COR-L47 (cell line): ENCODE data around the gene SPSB2.
"Not testable (repeated sequence)": the region's sequence is repeated elsewhere in the genome, so short reads cannot be mapped to it uniquely, and the experiment has no call there.

Experiments used
- DNase-seq: peaks from one replicate; lab custom pipeline; 2025; lab: John Stamatoyannopoulos, UW

Gene SPSB2

DNA sequence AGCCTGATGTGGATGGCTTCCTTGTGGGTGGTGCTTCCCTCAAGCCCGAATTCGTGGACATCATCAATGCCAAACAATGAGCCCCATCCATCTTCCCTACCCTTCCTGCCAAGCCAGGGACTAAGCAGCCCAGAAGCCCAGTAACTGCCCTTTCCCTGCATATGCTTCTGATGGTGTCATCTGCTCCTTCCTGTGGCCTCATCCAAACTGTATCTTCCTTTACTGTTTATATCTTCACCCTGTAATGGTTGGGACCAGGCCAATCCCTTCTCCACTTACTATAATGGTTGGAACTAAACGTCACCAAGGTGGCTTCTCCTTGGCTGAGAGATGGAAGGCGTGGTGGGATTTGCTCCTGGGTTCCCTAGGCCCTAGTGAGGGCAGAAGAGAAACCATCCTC is 2.8 kb downstream of the SPSB2 start:
- DNase-seq, result not testable (repeated sequence)

DNA sequence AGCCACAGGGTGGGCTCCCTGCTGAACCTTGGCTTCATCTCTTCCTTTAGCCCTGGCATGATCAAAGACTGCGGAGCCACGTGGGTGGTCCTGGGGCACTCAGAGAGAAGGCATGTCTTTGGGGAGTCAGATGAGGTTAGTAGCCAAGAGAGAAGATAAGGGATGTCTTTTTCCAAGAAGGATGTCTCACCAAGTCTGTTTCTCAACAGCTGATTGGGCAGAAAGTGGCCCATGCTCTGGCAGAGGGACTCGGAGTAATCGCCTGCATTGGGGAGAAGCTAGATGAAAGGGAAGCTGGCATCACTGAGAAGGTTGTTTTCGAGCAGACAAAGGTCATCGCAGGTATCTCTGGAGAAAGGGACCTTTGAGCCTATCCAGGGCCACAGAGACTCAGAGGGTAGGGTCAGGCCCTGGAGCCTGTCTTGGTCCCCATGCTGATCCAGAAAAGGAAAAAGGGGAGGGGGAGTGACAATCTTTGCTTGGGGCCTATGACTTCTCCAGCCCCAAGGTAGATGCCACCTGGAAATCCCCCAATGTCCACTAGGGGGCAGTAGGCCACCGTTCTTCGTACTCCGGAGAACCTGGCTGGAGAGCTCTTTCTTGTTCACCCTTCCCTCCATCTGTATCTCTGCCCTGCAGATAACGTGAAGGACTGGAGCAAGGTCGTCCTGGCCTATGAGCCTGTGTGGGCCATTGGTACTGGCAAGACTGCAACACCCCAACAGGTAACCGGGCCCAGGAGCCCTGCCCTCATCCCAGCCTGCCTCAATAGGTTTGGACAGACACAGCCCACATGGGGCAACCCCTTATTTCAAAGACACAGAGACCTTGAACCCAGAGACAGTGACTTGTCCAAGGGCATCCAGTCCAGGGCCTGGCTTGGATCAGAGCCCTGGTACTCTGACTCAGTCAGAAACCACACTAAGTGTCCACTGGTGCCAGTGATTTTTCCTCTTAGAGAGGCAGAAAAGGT is 3.8 kb downstream of the SPSB2 start:
- peak; percentile 57 for DNase-seq

DNA sequence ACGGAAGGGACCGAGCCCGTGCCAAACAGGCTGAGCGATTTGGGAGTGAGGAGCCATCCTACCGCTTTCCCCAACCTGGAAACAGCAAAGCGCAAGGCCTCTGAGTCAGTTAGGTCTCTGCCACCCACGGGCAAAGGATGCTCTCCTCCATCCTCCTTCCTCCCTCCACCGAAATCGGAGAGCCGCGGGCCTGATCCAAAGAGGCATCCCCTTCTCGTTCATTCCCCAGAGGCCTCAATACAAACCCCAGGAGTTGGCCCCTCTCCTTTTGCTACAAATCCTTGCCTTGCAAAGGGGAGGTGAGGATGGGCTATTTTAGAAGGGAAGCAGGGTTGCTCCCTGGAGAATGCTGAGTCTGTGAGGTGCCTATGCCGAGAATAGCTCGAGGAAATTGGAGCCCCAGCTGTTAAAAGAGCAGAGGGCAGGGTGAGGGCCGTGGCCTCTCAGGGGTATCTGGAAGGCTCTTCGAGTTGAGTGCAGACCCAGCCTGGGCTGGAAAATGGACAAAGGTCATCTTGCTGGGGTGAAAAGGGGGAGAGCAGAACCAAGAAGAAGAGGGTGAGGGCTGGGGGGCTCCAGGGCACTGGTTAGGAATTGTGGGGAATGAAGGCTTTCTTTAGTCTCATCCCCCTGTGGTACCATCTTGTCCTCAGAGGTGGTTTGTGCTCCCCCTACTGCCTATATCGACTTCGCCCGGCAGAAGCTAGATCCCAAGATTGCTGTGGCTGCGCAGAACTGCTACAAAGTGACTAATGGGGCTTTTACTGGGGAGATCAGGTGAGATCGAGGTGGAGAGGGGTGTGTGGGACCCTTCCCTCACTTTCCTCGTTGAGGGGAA is 4.7 kb downstream of the SPSB2 start:
- DNase-seq, result no peak

DNA sequence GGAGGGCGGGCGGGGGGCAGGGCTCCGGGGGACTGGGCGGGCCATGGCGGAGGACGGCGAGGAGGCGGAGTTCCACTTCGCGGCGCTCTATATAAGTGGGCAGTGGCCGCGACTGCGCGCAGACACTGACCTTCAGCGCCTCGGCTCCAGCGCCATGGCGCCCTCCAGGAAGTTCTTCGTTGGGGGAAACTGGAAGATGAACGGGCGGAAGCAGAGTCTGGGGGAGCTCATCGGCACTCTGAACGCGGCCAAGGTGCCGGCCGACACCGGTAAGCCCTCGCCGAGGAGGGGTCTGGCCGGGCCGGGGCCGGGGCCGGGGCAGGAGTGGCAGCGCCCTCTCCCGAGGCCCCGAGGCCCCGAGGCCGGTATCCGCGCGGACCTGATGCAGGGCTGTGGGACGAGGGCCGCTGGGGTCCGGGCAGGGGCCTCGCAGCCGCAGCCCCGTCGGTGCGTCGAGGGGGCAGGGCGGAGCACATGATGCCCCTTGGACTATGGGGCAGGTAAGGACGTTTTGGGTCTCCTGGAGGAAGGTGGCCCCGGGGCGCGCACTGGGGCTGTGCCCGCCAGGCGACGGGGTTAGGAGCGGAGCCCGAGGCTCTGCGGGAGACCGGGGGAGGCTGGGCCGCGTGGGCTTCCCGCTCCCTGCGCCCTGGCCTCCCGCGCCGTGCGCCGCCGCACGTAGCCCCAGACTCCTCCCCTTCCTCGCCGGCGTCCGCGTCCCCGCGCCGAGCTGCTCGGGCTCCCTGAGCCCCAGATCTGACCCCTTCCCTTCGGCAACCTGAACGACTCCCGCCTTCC is 5.5 kb downstream of the SPSB2 start, which contains the start of gene TPI1:
Gene TPI1, plus strand, starts transcription at position 119 of the 798 bp plus-strand sequence. Its CDS starts 36 bp downstream, at position 155.
- peak; percentile 42 for DNase-seq

DNA sequence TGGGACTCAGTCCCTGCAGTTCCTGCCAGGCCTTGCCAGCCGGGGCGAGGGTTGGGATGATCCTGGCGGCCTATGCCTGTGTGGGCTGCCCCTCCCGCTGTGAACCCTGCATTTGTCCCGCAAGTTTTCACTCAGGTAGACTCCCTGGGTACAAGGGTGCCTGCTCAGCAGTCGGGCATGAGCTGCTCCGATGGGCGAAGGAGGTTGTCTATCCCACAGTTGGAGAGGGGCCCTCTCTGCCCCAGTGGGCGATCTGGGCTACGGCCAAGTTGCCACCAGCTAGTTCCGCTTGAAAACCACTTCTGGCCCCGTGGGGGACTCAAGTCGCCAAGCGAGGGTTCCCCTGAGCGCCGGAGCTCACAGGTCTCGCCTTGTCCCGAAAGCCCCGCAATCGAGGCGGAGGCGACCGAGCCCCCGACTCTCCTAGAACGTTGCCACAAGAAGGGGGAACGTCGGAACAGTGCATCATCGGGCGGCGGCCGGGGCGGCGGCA is 6.1 kb downstream of the SPSB2 start:
- DNase-seq, result no peak

DNA sequence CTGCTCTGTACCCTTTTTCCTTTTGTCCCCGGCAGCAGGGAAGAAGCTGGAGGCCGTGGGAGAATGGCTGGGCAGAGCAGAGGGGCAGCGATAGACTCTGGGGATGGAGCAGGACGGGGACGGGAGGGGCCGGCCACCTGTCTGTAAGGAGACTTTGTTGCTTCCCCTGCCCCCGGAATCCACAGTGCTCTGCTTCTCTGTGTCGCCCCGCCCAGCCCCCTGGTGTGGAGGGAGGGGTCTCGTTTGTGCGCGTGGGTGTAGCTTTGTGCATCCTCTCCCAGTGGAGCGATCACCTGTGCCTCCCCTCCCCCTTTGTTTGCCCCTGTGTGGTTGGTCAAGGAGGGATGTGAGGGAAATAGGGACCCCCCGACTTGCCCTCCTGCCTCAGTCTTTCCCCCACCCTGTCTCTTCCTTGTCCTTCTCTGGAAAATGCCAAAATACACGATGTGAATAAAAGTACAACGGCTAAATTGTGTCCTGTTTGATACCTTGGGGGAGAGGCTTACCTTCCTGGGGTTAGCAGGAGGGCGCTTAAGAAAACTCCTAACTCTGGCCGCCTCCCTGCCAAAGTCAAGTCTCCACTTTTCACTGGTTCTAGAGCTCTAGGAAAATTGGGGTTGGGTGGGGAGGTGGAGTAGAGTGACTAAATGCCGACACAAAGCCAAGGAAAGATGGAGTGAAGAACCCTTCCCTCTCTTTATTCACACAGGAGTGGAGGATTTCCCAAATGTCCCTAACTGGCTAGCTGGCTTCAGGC is 6.8 kb downstream of the SPSB2 start:
- DNase-seq, result no peak

DNA sequence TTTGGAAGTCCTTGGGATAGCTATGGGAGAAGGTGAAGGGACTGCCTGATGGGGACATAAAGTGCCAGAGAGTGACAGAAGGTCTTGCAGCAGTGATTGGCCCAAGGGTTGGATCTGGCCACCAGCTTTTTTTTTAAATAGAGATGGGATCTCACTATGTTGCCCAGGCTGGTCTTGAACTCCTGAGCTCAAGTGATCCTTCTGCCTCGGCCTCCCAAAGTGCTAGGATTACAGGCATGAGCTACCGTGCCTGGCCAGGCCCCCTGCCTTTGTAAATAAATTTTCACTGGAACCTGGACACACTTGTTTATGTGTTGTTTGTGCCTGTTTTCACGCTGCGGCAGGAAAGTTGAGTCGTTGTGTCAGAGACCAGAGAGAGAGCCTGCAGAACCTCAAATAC is 7.8 kb downstream of the SPSB2 start:
- DNase-seq, result not testable (repeated sequence)

DNA sequence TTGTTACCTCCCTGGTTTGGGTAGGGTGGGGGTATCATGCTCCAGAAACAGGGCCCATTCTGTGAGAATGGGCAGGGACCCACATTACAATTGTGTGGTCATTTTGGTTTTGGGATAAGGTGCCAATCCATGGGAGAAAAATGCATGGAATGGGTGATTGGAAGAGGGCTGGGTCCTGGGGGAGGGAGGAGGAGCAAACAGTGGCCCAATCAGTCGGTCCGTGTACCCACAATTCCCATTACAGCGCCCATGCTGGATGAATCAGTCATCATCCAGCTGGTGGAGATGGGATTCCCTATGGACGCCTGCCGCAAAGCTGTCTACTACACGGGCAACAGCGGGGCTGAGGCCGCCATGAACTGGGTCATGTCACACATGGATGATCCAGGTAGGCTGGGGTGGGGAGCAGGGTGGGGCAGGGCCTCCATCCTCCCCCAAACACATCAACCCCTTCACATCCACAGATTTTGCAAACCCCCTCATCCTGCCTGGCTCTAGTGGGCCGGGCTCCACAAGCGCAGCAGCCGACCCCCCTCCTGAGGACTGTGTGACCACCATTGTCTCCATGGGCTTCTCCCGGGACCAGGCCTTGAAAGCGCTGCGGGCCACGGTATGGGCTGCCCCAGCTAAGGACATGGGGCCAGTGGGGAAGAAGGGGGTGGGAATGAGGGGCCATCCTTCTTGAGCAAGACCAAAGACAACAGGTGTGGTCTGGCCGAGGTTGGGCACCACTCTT is 9.3 kb downstream of the SPSB2 start:
- no peak for DNase-seq

DNA sequence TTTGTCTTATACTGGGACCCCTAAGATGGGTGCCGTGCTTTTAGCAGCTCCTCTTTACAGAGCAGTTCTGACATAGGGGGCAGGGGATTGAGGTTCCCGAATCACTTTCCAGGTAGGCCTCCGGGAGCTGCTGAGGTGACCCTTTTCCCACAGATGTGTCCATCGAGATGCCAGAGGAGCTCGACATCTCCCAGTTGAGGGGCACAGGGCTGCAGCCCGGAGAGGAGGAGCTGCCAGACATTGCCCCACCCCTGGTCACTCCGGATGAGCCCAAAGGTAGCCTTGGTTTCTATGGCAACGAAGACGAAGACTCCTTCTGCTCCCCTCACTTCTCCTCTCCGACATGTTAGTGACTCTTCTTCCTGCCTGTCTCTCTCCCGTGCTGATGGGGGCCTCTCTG is 10.1 kb downstream of the SPSB2 start:
- no peak for DNase-seq

DNA sequence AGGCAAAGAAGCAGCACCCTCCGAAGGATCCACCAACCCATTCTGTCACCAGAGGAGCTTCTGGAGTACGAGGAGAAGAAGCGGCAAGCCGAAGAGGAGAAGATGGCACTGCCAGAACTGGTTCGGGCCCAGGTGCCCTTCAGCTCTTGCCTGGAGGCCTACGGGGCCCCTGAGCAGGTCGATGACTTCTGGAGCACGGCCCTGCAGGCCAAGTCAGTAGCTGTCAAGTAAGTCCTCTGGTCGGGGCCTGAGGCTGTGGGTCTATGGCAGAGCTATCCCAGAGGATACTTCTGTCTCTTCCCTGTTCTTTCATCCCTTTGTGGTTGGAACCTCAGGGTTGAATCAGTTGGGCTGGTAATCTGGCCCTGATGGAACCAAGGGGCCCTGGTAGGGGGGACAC is 11.7 kb downstream of the SPSB2 start:
- DNase-seq, result no peak

DNA sequence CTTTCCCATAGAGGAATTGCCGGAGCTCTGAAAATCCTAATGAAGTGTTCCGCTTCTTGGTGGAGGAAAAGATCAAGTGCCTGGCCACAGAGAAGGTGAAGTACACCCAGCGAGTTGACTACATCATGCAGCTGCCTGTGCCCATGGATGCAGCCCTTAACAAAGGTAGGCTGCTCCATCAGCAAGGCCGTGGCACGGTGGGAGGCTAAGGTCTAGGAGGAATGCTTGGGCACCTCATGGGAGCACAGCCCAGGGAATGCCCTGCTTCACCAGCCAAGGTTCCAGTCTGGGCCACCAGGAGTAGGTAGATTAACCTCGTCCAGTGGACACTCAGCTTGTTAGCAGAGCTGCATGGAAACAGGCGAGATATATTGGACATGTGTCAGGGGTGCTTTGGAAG is 12.2 kb downstream of the SPSB2 start:
- no peak for DNase-seq

DNA sequence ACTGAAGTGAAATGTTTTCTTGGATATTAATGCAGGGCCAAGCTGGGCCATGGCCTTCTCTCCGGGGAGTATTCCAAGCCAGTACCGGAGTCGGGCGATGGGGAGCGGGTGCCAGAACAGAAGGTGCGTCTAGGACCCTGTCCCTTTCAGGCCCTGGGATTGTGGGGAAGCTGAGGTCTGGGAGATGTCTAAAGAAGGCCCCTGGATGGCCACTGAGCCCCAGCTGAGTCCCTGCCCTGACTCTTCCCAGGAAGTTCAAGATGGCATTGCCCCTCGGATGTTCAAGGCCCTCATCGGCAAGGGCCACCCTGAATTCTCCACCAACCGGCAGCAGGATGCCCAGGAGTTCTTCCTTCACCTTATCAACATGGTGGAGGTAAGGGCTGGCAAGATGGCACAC is 13.0 kb downstream of the SPSB2 start:
- no peak for DNase-seq

DNA sequence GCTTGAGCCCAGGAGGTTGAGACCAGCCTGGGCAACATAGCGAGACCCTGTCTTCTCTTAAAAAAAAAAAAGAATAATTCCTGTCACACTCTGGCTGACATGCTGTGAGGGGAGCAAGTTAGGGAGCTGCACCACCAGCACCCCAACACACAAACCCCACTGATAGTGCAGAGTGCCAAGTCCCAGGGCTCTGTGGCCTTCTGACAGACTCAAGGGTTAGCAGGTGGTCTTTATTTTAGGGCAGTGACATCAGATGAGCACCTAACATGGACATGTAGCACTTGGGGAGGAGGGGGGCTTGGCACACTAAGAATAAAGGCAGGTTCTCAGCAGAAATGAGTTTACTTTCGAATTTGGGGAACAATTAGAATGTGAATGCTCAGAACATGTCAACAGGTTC is 14.3 kb downstream of the SPSB2 start:
- DNase-seq, result no peak

DNA sequence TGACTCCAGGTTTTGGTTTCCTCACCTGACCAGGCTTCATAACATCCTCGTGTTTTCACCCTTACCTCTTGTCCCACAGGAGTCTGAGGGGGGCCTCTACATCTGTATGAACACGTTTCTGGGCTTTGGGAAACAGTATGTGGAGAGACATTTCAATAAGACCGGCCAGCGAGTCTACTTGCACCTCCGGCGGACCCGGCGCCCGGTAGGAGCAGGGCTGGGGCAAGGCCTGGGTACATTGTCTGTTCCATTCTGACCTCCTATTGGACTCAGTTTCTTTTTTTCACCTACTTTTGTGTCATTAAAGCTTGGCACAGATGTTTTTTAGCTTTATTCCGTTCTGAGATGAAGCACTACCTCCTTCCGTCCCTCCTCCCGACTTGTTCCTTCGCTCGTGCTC is 17.8 kb downstream of the SPSB2 start:
- no peak for DNase-seq

DNA sequence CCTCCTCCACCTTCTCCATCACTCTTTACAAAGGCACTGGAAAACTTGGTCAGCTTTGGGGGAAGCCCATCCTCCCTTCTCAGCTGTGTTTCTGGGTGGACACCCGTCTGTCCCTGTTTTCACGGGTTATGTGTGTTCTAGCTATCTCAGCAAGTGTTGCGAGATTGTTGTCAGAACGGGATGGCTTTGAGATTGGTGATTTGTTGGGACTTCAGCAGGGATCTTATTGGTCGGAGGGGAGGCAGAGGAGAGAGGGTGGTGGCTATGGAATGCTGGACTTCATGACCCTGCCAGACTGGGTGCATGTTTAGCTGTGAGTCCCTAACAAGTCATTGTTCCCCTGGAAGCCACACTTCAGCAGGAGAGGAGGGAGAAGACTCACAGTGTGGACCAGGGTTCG is 19.1 kb downstream of the SPSB2 start:
- no peak for DNase-seq

DNA sequence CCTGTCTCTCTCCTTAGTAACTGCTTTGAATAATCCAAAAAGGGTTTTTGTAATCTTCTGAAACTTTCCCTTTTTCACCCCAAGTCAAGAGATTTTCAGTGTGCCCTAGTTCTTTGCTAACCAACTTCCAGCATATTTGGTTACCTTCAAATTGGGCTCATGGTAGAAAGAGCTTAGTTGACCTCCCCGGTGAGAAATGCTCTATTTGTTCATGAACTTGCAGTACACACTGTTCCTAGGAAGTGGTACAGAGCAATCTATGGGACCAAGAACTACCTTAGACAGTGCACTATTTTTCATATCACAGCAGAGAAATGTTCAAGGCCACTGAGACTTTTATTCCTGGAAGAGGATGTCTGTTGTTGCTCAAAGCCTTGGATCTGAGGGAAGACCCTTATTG is 19.5 kb downstream of the SPSB2 start:
- no peak for DNase-seq

DNA sequence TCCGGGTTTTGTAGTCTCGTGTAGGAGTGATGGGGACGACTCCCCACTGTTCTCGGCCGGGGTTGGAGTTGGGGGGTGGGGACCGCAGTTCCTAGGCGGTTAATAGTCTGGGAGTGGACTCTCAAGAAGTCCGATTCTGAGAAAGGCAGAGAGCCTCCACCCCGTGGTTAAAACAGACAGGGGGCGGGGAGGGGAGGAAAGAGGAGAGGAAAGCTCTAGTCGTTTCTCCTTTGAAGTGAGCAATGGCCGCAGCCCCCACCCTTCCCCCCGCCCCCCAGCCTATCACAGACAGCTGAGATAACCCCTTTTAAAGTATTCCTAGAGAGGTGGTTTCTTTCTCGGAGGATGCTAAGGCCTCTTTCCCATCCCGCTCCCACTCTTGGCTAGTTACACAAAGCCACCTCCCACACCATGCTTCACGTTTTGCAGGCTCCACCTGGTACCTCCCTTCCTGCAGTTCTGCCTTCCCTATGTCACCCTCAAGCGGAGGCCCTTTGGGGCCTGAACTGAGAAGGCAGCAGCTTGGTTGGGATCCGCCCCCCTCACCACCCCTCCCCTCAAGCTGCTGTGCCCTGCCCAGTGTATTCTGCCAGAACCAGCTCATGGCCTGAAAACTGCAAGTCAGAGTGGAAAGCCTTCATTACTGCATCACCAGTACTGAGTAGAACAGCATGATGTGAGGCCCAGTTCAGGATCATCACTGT is 20.3 kb downstream of the SPSB2 start:
- no peak for DNase-seq

DNA sequence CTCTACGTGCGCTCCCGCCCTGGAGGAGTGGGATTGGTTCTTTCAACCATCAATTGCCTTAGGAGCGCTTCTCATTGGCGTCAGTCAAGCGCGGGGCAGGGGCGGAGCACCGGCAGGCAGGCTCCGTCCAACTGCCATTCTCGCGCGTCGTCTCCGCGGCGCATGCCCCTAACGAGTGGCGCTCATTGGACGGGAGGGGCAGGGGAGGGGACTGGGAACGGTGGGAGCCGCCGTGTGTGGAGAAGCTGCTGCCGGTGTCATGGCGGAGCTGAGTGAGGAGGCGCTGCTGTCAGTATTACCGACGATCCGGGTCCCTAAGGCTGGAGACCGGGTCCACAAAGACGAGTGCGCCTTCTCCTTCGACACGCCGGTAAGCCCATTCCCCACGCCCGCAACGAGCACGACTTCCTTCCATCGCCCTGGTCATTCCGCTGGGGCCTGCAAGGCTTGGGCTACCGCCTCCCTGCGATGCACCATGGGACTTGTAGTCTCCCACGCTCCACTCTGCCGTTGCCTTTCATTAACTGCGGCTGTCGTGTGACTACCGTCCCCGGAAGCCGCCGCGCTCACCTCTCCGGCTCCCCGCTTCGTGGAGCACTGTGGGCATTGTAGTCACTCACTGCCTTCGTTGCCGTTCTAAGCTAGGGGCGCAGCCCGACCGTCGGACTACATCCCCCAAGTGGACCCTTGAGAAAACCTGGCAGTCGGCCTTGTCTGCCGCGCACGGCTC is 21.0 kb downstream of the SPSB2 start, which contains the start of gene USP5:
Gene USP5, plus strand, starts transcription at position 230 of the 730 bp plus-strand sequence. Its CDS starts 30 bp downstream, at position 260.
- peak; percentile 95 for DNase-seq
